Osteoblast (primary cell): ENCODE results near the gene GRM8. TPM values are rescaled to one million over a fixed set of nuclear protein-coding genes. Genes with fewer than 3 reads are reported as not detected.
"Not testable (repeated sequence)": the region's sequence is repeated elsewhere in the genome, so short reads cannot be mapped to it uniquely, and the experiment has no call there.

Source experiments
- DNase-seq: peaks from one replicate; pipeline ENCODE4 v3.0.0; 2011; ENCODE audit warnings: low spot score, mixed read lengths; ENCODE audit not compliant: insufficient read length; ENCODE audit errors: missing footprints
- H2AFZ ChIP-seq: 2 replicates; pipeline ENCODE4 v1.6.0; 2011; ENCODE audit warnings: mild to moderate bottlenecking, low read length
- H3K27ac ChIP-seq: 2 replicates; pipeline ENCODE4 v1.5.1; 2011; ENCODE audit warnings: mild to moderate bottlenecking, low read depth, low read length, moderate library complexity
- H3K27me3 ChIP-seq: 2 replicates; pipeline ENCODE4 v1.6.0; 2012; ENCODE audit warnings: mild to moderate bottlenecking, control low read depth, inconsistent platforms, low read length, moderate library complexity; ENCODE audit not compliant: insufficient read depth
- H3K36me3 ChIP-seq: 2 replicates; pipeline ENCODE4 v1.5.1; 2011; ENCODE audit warnings: mild to moderate bottlenecking, low read length, control low read depth, moderate library complexity; ENCODE audit not compliant: insufficient read depth
- H3K4me1 ChIP-seq: 2 replicates; pipeline ENCODE4 v1.5.1; 2011; ENCODE audit warnings: mild to moderate bottlenecking, low read length, control low read depth, moderate library complexity; ENCODE audit not compliant: insufficient read depth
- H3K4me2 ChIP-seq: 2 replicates; pipeline ENCODE4 v1.6.0; 2011; ENCODE audit warnings: mild to moderate bottlenecking, low read length; ENCODE audit not compliant: insufficient read depth
- H3K4me3 ChIP-seq: fragments of 200-600 bp; sonication (generic); 3 replicates; pipeline ENCODE4 v1.5.1; 2012; ENCODE audit warnings: mild to moderate bottlenecking, low read length, inconsistent platforms; ENCODE audit not compliant: insufficient read depth
- H3K79me2 ChIP-seq: 2 replicates; pipeline ENCODE4 v1.6.0; 2012; ENCODE audit warnings: mild to moderate bottlenecking, low read length, control low read depth, inconsistent platforms; ENCODE audit not compliant: insufficient read depth
- H3K9me3 ChIP-seq: 2 replicates; pipeline ENCODE4 v1.5.1; 2011; ENCODE audit warnings: low read depth, low read length, control low read depth
- H4K20me1 ChIP-seq: 2 replicates; pipeline ENCODE4 v1.6.0; 2012; ENCODE audit warnings: mild to moderate bottlenecking, low read length, control low read depth; ENCODE audit not compliant: insufficient read depth
- total RNA-seq: library from RNA; depleted of rRNA; stranded (reverse); fragments of >200 nt; gene quantifications from 2 replicates; pipeline ENCODE4 v1.2.3, GENCODE V29; 2012
- TF ChIP-seq, protein P1 (sequence below): IDR thresholded peaks from 2 replicates; pipeline ENCODE4 v1.5.1; 2011; ENCODE audit warnings: mild to moderate bottlenecking, low read depth, low read length, moderate library complexity; ENCODE audit errors: extremely low read depth

Gene GRM8
- total RNA-seq, 1 donor: not detected

DNA sequence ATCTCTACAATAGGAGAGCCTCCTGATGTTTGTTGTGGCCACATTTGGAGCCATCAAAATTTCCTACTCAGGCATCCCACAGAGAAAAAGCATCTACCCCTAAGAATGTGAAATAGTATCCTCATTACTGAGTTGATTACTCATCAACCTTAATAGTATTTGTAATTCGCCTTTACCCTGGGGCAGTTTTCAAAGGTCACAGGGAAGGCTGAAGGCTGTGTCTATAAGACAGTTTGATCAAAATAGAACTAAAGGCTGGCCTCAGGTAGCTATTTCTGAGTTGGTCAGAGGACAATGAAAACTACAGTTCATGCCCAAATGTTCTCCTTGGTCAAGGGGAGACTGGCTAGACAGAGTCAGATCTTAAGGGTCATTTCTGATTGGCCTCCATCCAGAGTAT lies 370.0 kb downstream of the GRM8 start:
- not testable (repeated sequence) for H2AFZ ChIP-seq

GRCh38 chr7:126881908-126882307 lies 370.8 kb downstream of the GRM8 start:
- H3K9me3 ChIP-seq, H3K4me2 ChIP-seq, H3K27me3 ChIP-seq, H3K27ac ChIP-seq, H4K20me1 ChIP-seq, H3K36me3 ChIP-seq, DNase-seq, H3K4me3 ChIP-seq, H3K79me2 ChIP-seq, H3K4me1 ChIP-seq, H2AFZ ChIP-seq: not testable (repeated sequence)

More for the DNA sequence above, 370.0 kb downstream of the GRM8 start:
- not testable (repeated sequence) for H3K4me1 ChIP-seq, H3K4me2 ChIP-seq, H4K20me1 ChIP-seq, H3K36me3 ChIP-seq, H3K79me2 ChIP-seq, H3K9me3 ChIP-seq, H3K27ac ChIP-seq, DNase-seq, H3K27me3 ChIP-seq, H3K4me3 ChIP-seq

DNA sequence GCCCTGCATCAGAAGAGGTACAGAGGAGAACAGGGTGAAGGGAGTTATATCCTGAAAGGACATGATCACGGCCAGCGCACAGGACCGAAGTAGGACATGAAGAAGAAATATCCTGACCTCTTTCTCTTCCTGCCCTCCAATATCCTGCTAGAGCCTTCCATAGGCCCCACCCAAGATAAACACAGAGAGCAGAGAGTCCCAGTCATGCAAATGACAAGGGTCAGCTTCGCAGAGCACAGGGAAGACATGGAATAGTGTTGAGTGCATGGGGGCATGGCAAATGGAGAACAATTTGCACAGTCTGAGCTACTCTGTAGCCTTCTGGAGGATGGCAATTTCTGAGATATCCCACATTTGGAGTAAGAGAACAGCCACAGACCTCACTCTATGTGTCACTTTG lies 371.4 kb downstream of the GRM8 start:
- Histone ChIP-seq H3K4me1 (no peaks in the 10 kb centered on the region), H3K36me3 (no peaks in the 10 kb centered on the region), H3K27me3 (no peaks in the 10 kb centered on the region), H2AFZ (no peak overlapping the region), H3K9me3 (no peaks in the 10 kb centered on the region), H3K4me2 (no peak overlapping the region), H3K79me2 (no peaks in the 10 kb centered on the region), H3K4me3 (no peak overlapping the region), H3K27ac (no peak overlapping the region), H4K20me1 (no peaks in the 10 kb centered on the region)
- no peak for DNase-seq
- TF ChIP-seq, protein P1, sequence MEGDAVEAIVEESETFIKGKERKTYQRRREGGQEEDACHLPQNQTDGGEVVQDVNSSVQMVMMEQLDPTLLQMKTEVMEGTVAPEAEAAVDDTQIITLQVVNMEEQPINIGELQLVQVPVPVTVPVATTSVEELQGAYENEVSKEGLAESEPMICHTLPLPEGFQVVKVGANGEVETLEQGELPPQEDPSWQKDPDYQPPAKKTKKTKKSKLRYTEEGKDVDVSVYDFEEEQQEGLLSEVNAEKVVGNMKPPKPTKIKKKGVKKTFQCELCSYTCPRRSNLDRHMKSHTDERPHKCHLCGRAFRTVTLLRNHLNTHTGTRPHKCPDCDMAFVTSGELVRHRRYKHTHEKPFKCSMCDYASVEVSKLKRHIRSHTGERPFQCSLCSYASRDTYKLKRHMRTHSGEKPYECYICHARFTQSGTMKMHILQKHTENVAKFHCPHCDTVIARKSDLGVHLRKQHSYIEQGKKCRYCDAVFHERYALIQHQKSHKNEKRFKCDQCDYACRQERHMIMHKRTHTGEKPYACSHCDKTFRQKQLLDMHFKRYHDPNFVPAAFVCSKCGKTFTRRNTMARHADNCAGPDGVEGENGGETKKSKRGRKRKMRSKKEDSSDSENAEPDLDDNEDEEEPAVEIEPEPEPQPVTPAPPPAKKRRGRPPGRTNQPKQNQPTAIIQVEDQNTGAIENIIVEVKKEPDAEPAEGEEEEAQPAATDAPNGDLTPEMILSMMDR: no peak

DNA sequence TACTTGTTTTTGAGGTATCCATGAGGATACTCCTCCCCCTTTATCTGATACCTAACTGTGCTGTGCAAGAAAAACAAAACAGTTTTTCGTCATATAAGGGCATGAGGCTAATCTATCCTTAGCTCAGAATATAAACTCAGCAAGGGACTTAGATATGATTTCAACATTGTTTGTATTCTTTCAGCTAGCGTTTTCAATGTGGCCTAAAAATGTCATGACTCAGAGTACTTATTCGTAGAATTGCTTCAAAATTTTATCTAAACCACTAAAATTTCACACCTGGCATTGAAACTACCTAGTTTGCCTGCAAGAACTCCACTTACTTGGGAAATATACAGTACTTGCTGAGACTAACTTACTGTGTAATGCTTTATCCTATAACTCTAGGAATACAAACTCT lies 376.2 kb downstream of the GRM8 start:
- not testable (repeated sequence) for H3K36me3 ChIP-seq, H3K4me1 ChIP-seq, DNase-seq, H3K79me2 ChIP-seq, H3K4me3 ChIP-seq, H3K27me3 ChIP-seq, H4K20me1 ChIP-seq, H3K9me3 ChIP-seq, H3K4me2 ChIP-seq, H2AFZ ChIP-seq, H3K27ac ChIP-seq

- no peaks in the 10 kb centered on the region for H3K9me3 ChIP-seq
- no peaks in the 10 kb centered on the region for H3K4me1 ChIP-seq
- no peak overlapping the region for H3K4me3 ChIP-seq
- no peak overlapping the region for H3K4me2 ChIP-seq
- no peaks in the 10 kb centered on the region for H3K36me3 ChIP-seq
- peak; percentile 26 for DNase-seq
- no peak overlapping the region for H2AFZ ChIP-seq
- TF ChIP-seq, protein P1: peak; percentile 15
- H4K20me1 ChIP-seq: no peaks in the 10 kb centered on the region
- H3K79me2 ChIP-seq: no peaks in the 10 kb centered on the region
- no peaks in the 10 kb centered on the region for H3K27me3 ChIP-seq
- H3K27ac ChIP-seq: no peak overlapping the region
These were observed 395.9 kb downstream of the GRM8 start for GRCh38 chr7:126856691-126857291.
